HG03469 (cell line): ENCODE results near the gene SEMA5B.

ENCODE experiments used
- ATAC-seq: cut with Tn5 transposase; IDR thresholded peaks from one replicate; pipeline ENCODE4 v1.9.1; 2021; ENCODE audit warnings: mild to moderate bottlenecking, moderate library complexity, moderate number of reproducible peaks; ENCODE audit not compliant: unreplicated experiment

SEMA5B gene

DNA sequence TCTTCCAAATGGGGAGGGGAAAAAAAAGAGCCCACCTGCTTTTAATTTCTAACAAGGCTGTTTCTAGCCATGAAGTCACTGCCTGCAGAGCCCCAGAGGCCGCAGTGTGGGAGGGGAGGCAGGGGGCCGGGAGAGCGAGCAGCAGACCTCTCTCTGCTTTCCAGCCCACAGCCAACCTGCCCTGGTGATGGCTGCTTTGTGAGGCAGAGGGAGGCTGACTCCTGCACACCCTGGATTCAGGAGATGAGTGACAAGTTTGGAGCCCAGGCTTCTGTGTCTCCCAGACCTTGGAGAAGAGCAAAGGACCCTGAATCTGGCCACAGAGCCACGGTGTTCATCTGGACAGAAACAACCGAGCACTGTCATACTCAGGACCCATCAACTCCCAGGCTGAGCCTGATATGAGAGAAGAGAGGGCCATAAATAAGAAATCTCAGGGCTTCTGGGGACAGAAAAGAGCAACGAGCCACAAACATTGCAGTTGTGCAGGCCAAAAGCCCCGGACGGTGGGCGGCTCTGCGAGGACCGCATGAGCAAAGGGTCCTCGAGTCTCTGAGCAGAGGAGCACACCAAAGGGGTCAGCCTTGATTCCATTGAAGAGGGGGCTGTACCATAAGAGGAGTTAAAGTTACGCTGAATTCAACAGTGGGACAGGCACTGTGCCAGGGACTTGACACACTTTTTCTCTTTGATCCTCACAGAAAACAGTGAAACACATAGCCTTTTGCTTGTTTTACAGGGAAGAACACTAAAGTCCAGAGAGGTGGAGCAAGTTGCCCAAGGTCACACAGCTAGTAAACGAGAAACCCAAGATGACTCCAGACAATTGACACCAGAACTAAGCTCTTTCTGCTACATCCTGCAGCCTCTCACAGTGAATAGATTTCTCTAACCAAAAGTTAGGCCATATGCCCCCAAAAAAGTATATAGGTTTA lies 97.2 kb downstream of the SEMA5B start:
- ATAC-seq, result no peak

- ATAC-seq, result no peak
Measured at GRCh38 chr3:122929188-122930062, 98.1 kb downstream of the SEMA5B start.

DNA sequence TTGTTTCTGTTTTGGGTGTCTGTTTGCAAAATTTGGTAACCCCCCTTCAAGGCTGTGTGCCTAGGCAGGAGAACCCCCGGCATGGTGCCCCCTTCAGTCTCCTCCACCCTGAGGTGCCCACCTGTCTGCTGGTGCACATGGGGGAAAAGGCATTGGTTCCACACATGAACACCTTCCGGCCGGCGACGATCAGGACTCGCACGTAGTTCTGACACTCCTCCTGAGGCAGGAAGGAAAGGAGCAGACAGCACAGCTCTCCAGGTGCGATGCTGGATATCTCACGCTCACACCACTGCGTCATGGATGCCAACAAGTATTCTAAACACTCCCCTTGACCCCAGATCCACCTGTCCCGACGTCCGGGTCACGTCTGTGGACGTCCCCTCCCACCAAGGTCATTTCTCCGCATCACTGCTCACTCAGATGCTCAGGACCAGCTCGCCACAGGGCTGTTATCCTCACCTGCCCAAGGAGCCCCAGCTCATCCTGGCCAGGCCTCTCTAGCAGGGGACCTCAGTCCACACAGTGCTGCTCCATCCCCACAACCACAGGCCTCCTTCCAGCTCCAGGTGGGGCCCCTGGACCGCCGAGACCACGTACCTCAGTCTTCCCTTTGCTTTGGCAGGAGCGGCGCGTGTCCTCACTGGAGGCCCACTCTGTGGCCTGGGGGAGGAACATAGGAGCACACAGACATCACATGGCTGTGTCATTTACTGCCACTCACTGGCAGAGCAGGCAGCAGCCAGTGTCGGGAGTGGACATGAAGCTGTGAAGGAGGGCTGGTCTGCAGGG lies 99.0 kb downstream of the SEMA5B start:
- ATAC-seq, result no peak

DNA sequence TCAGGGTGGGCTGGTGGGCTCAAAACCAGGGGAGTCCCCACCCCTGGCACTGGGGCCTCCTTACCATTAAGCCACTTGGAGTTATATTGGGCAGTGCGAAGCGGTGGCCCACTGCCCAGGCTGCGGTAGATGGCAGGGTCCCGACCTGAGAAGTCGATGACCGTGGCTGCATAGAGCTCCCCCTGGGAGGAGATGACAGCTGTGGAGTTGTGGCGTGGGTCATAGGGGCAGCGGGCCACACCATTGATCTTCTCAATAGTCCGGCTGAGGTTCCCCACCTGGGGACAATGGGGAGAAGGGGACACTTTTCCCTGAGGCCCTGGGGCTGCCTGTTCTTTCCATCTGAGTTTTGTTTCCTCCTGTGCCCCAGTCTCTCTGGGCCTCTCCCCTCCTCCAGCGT lies 99.8 kb downstream of the SEMA5B start:
- ATAC-seq, result no peak

DNA sequence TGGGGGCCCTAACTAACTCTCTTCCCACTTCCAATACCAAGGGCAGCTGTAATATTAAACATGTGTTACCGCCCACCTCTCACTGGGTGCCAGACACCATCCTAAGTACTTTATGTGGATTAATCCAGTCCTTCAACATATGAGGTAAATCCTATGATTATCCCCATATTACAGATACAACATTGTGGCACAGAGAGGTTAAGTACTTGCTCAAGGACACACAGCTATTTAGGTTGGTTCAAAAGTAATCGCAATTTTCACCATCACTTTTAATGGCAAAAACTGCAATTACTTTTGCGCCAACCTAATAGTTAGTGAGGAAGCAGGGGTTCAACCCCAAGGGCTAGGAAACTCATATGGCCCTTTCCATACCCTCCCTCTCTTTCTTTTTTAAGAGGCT lies 100.8 kb downstream of the SEMA5B start:
- ATAC-seq, result no peak

GRCh38 chr3:122926322-122926721 lies 101.2 kb downstream of the SEMA5B start:
- ATAC-seq, result no peak

GRCh38 chr3:122925756-122926155 lies 101.8 kb downstream of the SEMA5B start:
- ATAC-seq, result no peak

- ATAC-seq, result no peak
Measured at GRCh38 chr3:122924056-122924455, 103.5 kb downstream of the SEMA5B start.

DNA sequence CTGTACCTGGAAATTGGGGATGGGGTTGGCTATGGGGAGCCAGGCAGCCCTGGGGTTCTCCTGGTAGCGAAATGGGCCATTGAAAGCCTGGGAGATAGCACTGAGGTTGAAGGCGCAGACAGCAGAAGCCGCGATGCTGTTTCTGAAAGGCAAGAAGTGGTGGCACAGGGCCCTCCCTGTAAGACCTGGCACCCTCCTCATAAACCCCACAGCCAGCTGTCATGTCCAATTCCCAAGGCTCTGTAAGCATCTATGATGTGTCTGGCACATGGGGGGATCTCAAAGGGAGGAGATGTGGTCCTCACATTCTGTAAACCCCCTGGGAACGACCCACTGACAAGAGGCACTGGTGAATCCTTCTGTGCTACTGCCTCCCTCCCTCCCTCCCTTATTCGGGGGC lies 104.0 kb downstream of the SEMA5B start:
- ATAC-seq, result no peak

- ATAC-seq, result no peak
Measured at GRCh38 chr3:122921791-122922651, 105.5 kb downstream of the SEMA5B start.

DNA sequence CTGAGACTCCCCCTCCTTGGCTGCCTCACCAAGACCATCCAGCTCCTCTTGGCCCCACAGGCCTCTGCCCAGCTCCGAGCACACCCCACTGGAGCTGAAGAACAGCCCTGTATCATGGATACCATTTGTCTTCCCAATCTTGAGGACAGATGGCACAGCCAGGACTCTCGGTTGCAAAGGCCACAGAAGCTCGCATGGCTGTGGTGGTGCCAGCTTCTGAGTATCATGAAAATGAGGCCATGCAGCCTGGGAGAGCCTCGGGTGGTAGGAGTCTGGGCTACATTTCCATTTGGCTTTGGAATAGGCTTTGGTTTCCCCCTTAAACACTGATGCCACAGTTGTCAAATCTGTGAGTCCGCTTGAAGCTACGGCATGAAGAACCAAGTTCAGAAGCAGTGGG lies 106.6 kb downstream of the SEMA5B start:
- no peak for ATAC-seq

DNA sequence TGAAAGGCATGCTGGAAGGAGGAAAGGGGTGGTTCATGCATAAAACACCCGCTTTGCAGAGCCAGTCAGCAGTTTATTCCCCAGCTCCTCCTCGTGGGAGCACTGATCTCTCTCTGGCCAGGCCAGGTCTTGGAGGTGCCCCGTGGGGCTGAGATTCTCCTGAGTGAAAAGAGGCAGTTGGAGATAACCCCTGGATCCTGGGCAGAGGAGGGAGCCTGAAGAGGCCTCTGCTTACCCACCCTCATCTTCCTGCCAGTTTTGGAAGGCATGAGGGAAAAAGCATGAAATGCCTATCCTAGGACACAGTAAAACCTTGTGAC lies 108.3 kb downstream of the SEMA5B start:
- ATAC-seq, result no peak

DNA sequence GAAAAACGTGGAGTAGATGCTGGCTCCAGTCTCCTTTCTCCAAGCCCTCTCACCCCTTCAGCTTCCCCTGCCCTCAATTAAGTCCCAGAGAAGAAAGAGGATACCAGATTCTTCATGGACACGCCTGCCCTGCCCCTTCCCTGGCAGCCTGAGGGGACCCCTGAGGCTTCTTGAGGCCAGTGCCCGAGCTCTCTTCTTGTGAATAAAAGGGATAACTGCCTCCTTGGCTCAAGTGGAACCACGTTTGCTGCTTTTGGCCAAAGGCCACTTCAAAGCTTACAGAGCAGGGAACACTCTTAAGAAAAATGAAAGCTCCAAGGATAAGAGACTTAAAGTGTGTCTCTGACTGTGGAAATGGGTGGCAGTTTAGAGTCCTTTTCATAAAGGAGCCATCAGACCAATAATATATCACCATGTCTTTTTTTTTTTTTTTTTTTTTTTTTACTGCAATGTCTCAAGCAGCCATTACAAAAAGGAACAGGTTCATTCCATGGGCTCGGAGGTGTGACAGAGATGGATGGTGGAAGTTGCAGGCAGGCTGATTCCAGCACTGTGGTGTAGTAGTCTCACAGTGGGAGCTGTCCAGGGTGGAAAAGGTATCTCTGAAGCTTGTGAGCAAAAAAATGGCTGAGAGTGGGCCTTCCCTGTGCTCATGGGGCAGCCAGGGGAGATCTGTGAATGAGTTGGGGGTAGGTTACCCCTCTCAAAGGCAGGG lies 108.8 kb downstream of the SEMA5B start:
- ATAC-seq, result no peak

DNA sequence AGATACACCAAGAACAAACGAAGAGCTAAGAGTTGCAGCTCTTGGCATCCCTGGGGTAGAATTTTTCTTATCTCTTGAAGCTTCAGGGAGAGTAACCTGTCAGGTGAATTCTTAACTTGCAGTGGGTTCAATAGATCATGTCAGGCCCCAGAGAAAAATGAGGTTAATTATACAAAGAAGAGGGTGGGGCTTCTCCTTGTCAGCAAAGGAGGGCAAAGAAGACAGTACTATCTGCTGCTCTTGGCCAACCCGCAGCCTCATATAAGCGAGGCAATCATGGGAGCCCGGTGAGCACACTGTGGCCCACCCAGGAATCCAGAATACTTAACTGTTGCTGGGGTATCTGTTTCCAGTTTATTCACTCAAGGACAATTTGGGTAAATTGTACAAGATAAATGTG lies 110.2 kb downstream of the SEMA5B start:
- no peak for ATAC-seq

GRCh38 chr3:122916580-122916979 lies 111.0 kb downstream of the SEMA5B start:
- ATAC-seq, result no peak

DNA sequence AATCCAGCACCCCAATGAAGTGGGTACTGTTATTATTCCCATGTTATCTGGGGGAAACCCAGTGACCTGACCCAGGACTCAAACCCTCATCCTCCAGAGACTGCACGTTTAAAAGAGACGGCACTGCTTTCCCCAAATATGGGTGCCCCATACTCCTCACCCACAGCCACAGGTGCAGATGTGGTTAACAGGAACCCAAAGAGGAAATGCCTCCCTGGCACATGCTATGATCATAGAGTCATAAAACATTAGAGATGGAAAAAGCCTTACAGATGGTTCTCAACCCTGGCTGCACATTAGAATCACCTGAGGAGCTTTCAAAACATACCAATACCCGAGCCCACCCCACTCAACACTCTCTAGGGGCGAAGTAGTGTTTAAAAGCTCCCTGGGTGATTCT lies 111.5 kb downstream of the SEMA5B start:
- no peak for ATAC-seq

DNA sequence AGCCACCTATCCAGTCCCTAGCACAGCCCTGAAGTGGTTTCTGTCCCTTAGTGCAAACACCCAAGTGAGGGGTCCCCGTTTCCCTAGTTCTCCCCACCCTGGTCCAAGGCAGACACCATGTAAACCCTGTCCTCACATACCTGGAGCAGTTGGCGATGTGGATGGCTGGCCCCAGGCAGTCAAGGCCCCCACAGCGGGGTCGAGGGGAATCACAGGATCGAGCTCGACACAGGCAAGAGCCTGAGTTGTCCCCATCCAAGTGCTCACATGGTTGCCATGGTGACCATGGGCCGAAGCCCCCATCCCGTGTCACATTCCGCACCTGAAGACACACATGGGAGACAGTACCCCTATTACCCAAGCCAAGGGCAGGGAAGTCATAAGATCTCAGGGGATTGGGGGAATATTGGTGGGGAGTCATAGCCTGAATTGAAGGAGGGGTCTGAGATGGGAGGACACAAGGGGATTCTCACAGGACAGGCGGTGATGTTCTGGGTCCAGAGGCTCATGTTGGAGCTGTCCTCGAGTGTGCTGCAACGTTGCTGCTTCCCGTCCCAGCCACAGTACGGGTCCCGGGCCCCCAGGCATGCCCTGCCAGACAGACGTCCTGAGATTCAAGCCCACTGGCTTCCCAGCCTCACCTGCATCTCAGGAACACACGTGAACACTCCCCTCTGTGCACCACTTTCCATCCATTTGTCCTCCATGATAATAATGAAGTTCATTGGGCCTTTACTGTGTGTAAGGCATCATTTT lies 112.1 kb downstream of the SEMA5B start:
- no peak for ATAC-seq

- no peak for ATAC-seq
Measured at GRCh38 chr3:122913539-122914100, 113.9 kb downstream of the SEMA5B start.
